Stimulated activated CD4-positive, alpha-beta T cell treated with anti-CD3 and anti-CD28 coated beads, Interleukin-1b, Interleukin-23, amount 100 ng/mL, for 1 hour (primary cell): ENCODE measurements around the gene IL1F10.

ENCODE experiments used
- DNase-seq, 2 donors: peaks; one replicate each; pipeline ENCODE4 v3.0.0-alpha.2; 2020; ENCODE audit warnings: low read depth in 2 of 2

The IL1F10 gene

GRCh38 chr2:113112871-113113270 lies 45.1 kb downstream of the IL1F10 start:
- no peak for DNase-seq

DNA sequence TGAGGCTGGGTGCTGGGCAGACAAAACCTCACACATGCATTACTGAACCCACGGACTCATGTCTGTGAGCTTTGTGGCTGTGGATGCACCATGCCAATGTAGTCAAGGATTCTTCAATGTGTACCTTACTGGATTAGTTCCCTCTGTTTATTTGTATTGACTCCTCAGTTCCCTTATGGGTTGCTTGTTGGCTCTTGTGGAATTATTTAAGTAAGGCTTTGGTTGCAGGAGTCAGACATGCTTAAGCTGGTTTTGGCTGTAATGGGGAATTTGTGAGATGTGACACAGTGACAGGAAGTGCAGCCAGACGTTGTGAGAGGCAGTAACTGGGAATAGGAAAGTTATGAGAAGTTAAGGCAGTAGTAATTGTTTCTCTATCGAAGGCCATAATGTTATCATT lies 46.0 kb downstream of the IL1F10 start:
- no peak for DNase-seq

DNA sequence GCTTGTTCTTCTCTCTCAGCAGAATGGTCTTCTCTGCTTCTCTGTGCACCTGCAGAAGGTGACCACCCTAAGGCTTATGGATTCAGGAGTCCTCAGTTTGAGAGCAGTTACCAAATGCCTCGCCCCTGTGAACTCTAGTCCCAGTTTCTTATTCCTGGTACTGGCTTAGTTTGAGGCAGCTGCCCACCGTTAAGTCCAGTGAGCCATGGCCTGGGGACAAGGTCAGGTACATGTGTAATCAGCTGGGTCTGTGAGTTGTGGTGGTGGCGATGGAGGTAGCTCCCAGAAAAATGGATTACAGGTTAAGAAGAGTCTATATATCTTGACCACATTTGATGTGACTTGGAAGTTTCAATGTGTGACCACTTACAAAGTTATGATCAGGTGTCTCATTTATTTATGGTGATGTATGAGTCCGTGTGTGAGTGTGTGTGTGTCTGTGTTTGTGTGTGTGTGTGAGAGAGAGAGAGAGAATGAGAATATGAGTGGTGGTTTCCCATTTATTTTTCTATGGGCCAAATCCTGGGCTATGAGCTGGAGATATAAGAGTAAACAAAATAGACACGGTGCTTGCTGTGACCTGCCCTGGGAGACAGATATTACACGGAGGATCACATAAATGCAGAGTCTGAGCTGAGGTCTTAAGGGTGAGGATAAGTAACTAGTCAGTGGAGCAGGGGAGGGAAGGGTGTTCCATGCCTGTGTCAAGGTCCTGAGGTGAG lies 46.6 kb downstream of the IL1F10 start:
- DNase-seq, result no peak

DNA sequence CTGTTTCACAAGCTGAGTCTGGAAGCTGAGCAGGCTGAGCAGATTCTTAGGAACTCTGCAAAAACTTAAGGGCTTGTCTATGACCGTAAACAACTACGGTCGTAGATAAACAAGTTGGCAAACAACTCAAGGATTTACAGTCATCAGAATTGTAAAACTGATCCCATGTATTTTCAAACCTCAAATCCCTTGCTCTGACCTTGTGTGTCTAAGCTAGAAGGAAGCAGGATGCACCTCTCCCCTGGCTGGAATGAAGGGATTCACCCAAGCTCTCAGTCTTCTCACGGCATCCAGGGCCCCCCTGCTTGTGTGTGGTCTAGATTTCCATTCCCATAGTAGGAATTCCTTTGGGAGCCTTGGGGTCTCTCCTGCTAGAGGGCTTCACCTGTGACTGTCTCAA lies 47.2 kb downstream of the IL1F10 start:
- DNase-seq, result no peak

- no peak for DNase-seq
Measured at GRCh38 chr2:113116100-113116958, 48.6 kb downstream of the IL1F10 start.

DNA sequence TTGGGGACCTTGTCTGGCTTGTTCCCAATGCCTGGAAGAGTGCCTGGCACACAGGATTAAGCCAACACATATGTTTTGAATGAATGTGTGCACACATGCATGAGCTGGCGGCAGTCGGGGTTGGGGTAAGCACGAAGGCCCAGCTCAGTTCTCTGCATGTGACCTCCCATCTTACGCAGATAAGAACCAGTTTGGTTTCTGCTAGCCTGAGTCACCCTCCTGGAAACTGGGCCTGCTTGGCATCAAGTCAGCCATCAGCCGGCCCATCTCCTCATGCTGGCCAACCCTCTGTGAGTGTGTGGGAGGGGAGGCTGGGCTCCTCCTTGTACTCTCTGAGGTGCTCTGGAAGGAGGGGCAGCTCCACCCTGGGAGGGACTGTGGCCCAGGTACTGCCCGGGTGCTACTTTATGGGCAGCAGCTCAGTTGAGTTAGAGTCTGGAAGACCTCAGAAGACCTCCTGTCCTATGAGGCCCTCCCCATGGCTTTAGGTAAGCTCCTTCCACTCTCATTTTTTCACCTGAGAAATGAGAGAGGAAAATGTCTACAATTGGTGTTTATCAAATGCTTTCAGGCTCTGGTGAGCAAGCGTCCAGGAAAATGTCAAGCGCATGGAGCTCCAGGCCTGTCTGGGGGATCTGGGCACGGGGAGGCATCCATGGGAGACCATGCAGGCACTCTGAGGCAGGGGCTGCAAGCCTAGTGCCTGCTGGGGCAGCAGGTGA lies 49.9 kb downstream of the IL1F10 start:
- DNase-seq, result no peak

- no peak for DNase-seq
Measured at GRCh38 chr2:113118263-113118657, 50.5 kb downstream of the IL1F10 start.

DNA sequence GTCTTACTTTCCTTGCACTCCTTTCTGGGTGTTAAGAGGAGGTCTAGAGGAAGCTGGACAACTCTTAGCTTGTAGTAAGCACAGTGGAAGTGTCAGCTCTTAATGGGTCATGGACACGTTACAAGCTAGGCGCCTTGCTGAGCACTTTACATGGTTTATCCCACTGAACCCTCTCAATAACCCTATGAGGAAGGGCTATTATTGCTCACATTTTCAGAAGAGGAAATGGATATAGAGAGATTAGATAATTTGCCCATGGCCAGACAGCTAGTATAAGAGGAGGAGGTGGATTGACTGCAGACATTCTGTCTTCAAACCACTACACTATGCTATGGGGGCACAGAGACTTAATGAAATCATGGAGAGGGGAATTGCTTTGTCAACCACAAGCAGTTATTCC lies 51.3 kb downstream of the IL1F10 start:
- DNase-seq, result no peak

- DNase-seq, result no peak
Measured at GRCh38 chr2:113120861-113121260, 53.1 kb downstream of the IL1F10 start.

GRCh38 chr2:113122364-113122763 lies 54.6 kb downstream of the IL1F10 start:
- no peak for DNase-seq

- DNase-seq, result no peak
Measured at GRCh38 chr2:113123726-113124125, 56.0 kb downstream of the IL1F10 start.

- DNase-seq, result no peak
Measured at GRCh38 chr2:113124181-113124961, 56.6 kb downstream of the IL1F10 start.
